ENCODE measurements around the gene AHNAK.

DNA sequence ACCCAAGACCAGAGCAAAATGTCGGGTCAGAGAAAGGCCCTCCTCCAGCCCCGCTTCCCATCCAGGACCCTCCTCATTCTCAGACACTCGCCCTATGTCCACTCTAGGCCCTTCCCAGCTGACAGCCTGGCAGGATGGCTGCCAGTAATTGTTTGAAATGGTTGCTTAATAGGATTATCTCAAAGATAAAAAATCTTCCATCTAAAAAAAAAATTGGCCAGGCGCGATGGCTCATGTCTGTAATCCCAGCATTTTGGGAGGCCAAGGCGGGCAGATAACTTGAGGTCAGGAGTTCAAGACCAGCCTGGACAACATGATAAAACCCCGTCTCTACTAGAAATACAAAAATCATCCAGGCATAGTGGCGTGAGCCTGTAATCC is 95.4 kb downstream of the AHNAK start:
- TF ChIP-seq, protein P1, sequence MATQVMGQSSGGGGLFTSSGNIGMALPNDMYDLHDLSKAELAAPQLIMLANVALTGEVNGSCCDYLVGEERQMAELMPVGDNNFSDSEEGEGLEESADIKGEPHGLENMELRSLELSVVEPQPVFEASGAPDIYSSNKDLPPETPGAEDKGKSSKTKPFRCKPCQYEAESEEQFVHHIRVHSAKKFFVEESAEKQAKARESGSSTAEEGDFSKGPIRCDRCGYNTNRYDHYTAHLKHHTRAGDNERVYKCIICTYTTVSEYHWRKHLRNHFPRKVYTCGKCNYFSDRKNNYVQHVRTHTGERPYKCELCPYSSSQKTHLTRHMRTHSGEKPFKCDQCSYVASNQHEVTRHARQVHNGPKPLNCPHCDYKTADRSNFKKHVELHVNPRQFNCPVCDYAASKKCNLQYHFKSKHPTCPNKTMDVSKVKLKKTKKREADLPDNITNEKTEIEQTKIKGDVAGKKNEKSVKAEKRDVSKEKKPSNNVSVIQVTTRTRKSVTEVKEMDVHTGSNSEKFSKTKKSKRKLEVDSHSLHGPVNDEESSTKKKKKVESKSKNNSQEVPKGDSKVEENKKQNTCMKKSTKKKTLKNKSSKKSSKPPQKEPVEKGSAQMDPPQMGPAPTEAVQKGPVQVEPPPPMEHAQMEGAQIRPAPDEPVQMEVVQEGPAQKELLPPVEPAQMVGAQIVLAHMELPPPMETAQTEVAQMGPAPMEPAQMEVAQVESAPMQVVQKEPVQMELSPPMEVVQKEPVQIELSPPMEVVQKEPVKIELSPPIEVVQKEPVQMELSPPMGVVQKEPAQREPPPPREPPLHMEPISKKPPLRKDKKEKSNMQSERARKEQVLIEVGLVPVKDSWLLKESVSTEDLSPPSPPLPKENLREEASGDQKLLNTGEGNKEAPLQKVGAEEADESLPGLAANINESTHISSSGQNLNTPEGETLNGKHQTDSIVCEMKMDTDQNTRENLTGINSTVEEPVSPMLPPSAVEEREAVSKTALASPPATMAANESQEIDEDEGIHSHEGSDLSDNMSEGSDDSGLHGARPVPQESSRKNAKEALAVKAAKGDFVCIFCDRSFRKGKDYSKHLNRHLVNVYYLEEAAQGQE (IDR thresholded peaks at IDR 0.05) = no peak
- TF ChIP-seq MYC (IDR thresholded peaks at IDR 0.05; ENCODE audit: borderline replicate concordance, low read length) (no peak), RAD21 (conservative IDR thresholded peaks at IDR 0.05 in 1 of 2, IDR thresholded peaks at IDR 0.05 in 1 of 2) (no peak), POLR2A (IDR thresholded peaks at IDR 0.05; ENCODE audit: low read length) (no peak), NPAS2 (CRISPR knock-in tag; IDR thresholded peaks at IDR 0.05; ENCODE audit: borderline replicate concordance) (no peak), TP53 (CRISPR knock-in tag; IDR thresholded peaks at IDR 0.05) (no peak), MAFK (IDR thresholded peaks at IDR 0.05; ENCODE audit: partially characterized antibody) (no peak), RNF2 (IDR thresholded peaks at IDR 0.05; ENCODE audit: borderline replicate concordance, low read depth) (no peak)
- TF ChIP-seq, protein P2, sequence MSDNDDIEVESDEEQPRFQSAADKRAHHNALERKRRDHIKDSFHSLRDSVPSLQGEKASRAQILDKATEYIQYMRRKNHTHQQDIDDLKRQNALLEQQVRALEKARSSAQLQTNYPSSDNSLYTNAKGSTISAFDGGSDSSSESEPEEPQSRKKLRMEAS (IDR thresholded peaks at IDR 0.05) = no peak
- TF ChIP-seq, protein P3, sequence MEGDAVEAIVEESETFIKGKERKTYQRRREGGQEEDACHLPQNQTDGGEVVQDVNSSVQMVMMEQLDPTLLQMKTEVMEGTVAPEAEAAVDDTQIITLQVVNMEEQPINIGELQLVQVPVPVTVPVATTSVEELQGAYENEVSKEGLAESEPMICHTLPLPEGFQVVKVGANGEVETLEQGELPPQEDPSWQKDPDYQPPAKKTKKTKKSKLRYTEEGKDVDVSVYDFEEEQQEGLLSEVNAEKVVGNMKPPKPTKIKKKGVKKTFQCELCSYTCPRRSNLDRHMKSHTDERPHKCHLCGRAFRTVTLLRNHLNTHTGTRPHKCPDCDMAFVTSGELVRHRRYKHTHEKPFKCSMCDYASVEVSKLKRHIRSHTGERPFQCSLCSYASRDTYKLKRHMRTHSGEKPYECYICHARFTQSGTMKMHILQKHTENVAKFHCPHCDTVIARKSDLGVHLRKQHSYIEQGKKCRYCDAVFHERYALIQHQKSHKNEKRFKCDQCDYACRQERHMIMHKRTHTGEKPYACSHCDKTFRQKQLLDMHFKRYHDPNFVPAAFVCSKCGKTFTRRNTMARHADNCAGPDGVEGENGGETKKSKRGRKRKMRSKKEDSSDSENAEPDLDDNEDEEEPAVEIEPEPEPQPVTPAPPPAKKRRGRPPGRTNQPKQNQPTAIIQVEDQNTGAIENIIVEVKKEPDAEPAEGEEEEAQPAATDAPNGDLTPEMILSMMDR (IDR thresholded peaks at IDR 0.05) = no peak
- TF ChIP-seq, protein P4, sequence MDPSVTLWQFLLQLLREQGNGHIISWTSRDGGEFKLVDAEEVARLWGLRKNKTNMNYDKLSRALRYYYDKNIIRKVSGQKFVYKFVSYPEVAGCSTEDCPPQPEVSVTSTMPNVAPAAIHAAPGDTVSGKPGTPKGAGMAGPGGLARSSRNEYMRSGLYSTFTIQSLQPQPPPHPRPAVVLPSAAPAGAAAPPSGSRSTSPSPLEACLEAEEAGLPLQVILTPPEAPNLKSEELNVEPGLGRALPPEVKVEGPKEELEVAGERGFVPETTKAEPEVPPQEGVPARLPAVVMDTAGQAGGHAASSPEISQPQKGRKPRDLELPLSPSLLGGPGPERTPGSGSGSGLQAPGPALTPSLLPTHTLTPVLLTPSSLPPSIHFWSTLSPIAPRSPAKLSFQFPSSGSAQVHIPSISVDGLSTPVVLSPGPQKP (IDR thresholded peaks at IDR 0.05; ENCODE audit: low read depth, low read length) = no peak

All from A549 (cell line).